Anterior cingulate cortex (tissue), 58 donors: ENCODE measurements around the gene CD320.
"Not testable (repeated sequence)": the region's sequence is repeated elsewhere in the genome, so short reads cannot be mapped to it uniquely, and the experiment has no call there.

Source experiments
- DNase-seq, 58 donors: peaks; one replicate each; lab custom pipeline; 2025; lab: John Stamatoyannopoulos, UW

Gene CD320

GRCh38 chr19:8307965-8308866 lies at the start of gene CD320:
TSS of gene CD320 (minus strand) at chr19:8308358. CDS start at chr19:8308290, 68 bp downstream.
- peak; percentile 32 to 94 (median 82) for DNase-seq

GRCh38 chr19:8357007-8357521 lies 48.9 kb upstream of the CD320 start:
- no peak for DNase-seq

GRCh38 chr19:8355631-8356402 lies 47.7 kb upstream of the CD320 start:
- DNase-seq = no peak

- DNase-seq = not testable (repeated sequence)
Measured at GRCh38 chr19:8352845-8353244, 44.7 kb upstream of the CD320 start.

- DNase-seq = peak in 2 of 58 donors; percentile 7 to 8
Measured at GRCh38 chr19:8352134-8352827, 44.1 kb upstream of the CD320 start.

- not testable (repeated sequence) for DNase-seq
Measured at GRCh38 chr19:8349629-8350372, 41.6 kb upstream of the CD320 start.

- DNase-seq = no peak
Measured at GRCh38 chr19:8343483-8343844, 35.3 kb upstream of the CD320 start.

- peak in 56 of 58 donors; percentile 10 to 93 (median 74) for DNase-seq
Measured at GRCh38 chr19:8342684-8343482, 34.7 kb upstream of the CD320 start, which contains the start of gene KANK3. TSS of gene KANK3 (minus strand) at chr19:8343262. CDS start at chr19:8337828, 5,434 bp downstream.

- DNase-seq = no peak
Measured at GRCh38 chr19:8342316-8342683, 34.1 kb upstream of the CD320 start.

GRCh38 chr19:8341504-8341903 lies 33.3 kb upstream of the CD320 start:
- not testable (repeated sequence) for DNase-seq

GRCh38 chr19:8340341-8341096 lies 32.4 kb upstream of the CD320 start:
- DNase-seq = no peak

GRCh38 chr19:8338835-8339234 lies 30.7 kb upstream of the CD320 start:
- DNase-seq = no peak

GRCh38 chr19:8337728-8338127 lies 29.6 kb upstream of the CD320 start:
- no peak for DNase-seq

- no peak for DNase-seq
Measured at GRCh38 chr19:8336660-8337059, 28.5 kb upstream of the CD320 start.

GRCh38 chr19:8336072-8336569 lies 28.0 kb upstream of the CD320 start:
- DNase-seq = no peak

- DNase-seq = no peak
Measured at GRCh38 chr19:8335343-8336071, 27.3 kb upstream of the CD320 start.
